ENCODE results near the gene IGLL5.

Gene IGLL5

DNA sequence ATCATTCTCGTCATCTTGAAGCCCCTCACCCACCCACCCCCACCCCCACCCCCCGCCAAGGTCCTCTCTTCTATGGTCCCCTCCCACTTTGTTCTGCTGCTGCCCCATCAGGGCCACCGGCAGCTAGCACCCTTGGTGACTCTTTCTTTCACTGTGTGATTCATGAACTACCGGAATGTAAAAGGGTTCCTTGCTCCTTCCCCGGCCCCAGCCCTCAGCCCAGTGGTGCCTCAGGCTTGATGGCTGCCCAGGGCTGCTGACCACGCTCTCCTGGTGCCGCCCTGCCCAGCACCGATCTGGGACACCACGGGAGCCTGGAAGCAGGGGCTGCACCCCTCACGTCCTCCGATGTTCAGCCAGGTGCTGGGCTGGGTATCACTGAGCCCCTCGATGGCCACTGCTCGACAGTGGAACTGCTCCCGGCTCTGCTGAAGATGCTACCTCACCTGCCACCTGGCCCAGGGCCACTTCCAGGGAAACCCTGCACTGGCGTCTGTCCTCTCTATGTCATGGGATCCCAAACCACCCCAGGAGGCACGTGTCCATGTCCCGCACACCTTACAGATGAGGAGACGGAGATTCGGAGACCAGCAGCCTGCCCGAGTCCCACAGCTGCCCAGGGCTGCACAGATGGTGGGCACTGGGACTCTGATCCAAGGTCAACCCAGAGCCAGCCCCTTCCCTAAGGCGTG lies 39.7 kb downstream of the IGLL5 start:
- no peak for DNase-seq (ENCODE audit: low read depth)

GRCh38 chr22:22927888-22928665 lies 40.5 kb downstream of the IGLL5 start:
- no peak for DNase-seq (ENCODE audit: low read depth)

DNA sequence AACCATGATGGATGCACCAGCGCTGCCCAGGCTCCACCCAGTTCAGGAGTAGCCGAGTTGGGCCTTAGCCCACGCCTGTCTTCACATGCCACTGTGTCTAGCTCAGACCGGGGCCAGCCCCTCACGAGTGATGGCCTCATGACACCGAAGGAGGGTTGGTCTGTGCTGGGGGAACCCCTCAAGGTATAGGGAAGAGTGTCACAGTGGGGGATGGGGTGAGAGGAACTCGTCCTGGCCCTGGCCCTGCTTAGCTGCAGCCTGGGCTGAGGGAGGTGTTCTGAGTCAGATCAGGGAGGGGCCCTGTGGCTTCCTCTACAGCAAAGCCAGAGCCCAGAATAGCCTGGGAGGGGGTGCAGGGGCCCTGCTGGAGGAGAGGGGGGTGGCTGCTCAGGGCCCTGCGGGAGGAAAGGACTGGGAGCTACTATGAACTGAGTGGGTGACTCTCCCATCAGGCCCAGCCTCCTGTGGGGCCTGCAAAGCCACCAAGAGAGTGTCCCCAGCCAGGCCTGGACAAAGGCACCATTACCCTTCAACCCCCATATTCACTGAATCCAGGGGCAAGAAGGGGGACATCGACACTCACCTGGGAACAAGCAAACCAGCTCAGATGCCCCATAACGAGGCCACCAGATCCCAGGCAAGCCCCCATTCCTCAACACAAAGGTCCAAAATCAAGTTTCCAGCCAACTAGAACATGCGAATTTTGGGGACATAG lies 41.2 kb downstream of the IGLL5 start:
- no peak for DNase-seq (ENCODE audit: low read depth)

GRCh38 chr22:22929381-22930221 lies 42.0 kb downstream of the IGLL5 start:
- DNase-seq (ENCODE audit: low read depth), result no peak

DNA sequence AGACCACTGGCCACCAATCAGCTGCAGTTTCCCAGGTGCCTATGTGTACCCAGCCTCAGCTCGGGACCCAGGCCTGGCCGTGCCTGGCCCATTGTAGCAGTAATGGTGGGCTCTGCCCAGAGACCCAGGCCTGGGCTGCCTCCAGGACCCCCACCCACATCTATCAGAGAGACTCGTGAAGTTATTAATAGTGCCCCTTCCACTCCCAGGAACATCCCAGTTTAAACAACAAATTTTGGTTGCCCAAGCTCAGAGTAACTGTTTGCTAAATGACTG lies 42.5 kb downstream of the IGLL5 start:
- DNase-seq (ENCODE audit: low read depth), result no peak

DNA sequence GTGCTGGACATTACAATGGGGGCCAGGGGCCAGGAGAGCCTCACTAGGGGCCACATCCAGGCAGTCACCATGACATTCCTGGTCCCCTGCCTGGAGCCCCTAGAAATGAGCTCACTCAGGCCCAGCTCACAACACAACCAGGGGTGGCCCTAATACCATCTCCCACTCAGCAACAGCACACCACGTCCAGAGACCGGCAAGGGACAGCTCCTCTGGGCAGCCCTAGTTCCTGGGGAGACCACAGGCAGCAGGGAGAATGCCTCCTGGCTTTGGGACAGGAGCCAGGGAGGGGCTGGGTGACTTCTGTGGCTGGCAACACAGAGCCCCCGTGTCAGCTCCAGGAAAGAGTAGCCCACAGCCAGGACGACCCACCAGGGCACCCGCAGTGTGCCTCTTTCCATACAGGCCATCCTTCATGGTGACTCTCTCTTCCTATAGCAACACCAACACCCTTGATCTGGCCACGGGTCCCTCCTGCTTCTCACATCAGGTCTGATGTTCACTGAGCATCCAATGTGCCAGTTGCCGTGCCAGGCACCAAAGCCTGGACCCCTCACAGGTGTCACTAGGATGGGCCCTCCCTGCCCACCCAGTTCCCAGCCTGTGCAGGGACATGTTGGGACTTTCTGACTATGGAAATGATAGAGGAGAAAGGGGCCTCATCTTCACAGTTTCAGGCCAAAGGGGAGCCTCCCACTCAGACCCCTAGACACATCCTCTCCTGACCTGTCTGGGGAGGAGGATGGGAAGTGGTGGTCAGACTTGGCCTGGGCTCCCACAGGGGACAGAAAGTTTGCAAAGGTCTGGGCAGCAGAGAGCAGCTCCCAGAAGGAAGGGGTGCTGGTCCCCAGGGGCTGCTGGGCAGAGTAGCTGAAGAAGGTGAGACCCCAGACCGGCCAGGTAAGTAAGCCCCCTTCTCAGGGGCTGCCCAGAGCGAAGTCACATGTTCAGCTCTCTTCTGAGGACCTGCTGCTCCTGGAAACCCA lies 43.2 kb downstream of the IGLL5 start:
- no peak for DNase-seq (ENCODE audit: low read depth)

- no peak for DNase-seq (ENCODE audit: low read depth)
Observed at GRCh38 chr22:22931557-22932270, 44.1 kb downstream of the IGLL5 start.

GRCh38 chr22:22932512-22932941 lies 44.9 kb downstream of the IGLL5 start:
- no peak for DNase-seq (ENCODE audit: low read depth)

DNA sequence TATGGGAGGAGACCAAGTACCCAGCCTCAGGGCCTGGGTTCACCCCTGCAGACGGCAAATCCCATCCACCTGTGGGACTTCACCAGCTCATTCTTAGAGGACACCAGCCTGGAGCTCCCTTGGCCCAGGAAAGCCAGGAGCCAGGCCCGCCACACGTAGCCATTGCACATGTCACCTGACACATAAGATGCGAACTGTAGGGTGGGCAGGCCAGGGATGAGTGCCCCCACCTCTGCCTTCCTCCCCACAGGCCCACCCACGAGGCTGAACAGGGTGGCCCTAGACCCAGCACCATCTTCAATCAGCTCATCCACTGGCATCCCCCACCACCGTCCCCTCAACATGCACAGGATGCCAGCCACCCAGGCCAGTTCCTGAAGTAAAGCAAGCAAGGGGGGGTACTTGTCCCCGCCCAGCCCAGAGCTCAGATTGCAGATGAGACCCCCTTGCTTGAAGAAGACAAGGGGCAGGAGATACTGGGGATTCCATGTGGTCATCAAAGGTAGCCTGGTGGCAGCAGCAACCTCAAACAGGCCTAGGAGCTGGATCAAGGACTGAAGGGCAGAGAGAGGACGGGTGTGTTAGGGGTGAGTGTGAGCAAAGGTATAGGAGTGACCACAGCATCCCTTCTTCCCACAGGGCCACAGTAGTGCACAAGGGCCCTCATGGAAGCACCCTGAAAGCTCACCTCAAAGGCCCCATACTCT lies 45.6 kb downstream of the IGLL5 start:
- DNase-seq (ENCODE audit: low read depth), result no peak

GRCh38 chr22:22933807-22934542 lies 46.4 kb downstream of the IGLL5 start:
- no peak for DNase-seq (ENCODE audit: low read depth)

GRCh38 chr22:22934543-22935055 lies 47.0 kb downstream of the IGLL5 start:
- no peak for DNase-seq (ENCODE audit: low read depth)

DNA sequence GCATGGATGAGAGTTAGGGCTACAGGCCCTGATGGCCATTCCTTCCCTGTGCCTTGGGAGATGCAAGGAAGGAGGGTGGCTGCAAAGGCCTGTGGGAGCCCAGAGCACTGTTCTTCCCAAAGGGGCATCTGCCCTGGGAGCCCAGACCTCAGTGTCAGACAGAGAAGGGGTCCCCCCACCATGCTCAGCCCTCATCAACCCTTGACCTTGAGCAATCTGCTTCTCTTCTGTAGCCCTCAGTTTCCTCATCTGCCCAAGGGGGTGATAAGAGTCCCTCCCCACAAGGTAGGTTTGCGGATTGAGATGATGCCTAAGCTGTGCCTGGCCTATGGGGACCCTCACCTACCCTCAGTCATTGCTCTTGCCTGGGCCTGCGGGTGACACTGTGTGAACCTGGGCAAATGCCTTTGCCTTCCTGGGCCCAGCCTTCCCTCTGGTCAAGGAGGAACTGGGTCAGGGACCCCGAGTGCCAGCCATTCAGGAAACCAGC lies 47.5 kb downstream of the IGLL5 start:
- DNase-seq (ENCODE audit: low read depth), result no peak

GRCh38 chr22:22935546-22936157 lies 48.0 kb downstream of the IGLL5 start:
- no peak for DNase-seq (ENCODE audit: low read depth)

DNA sequence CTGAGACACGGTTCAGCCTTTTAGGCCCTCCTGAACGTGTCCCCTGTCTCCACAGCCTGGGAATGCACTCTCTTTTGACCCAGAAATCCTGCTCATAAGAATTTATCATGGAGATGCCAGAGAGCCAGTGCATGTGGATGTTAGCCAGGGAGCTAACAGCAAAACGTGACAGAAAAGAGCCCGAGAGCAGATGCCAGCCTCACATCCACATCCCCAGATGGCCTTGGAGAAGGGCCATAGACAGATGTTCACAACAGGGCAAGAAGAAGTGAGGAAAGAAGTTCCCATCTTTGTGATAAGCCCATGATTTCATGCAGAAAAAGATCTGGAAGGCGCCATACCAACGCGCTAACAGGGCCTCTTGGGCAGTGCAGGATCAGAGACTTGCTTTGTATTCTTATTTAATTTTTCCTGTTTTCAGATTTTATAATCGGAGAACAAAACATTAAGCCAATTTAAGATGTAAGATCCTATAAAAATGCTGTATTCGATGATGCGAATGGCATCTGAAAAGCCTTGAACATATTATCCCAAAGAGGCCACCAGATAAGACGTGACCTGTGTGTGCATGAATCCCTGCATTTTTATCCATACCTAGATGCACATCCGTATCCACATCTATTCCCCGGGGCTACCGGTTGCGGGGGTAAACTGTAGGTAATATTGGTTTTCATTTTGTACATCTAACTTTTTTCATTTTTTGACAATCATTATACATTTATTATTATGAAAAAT lies 48.7 kb downstream of the IGLL5 start:
- DNase-seq (ENCODE audit: low read depth), result no peak

DNA sequence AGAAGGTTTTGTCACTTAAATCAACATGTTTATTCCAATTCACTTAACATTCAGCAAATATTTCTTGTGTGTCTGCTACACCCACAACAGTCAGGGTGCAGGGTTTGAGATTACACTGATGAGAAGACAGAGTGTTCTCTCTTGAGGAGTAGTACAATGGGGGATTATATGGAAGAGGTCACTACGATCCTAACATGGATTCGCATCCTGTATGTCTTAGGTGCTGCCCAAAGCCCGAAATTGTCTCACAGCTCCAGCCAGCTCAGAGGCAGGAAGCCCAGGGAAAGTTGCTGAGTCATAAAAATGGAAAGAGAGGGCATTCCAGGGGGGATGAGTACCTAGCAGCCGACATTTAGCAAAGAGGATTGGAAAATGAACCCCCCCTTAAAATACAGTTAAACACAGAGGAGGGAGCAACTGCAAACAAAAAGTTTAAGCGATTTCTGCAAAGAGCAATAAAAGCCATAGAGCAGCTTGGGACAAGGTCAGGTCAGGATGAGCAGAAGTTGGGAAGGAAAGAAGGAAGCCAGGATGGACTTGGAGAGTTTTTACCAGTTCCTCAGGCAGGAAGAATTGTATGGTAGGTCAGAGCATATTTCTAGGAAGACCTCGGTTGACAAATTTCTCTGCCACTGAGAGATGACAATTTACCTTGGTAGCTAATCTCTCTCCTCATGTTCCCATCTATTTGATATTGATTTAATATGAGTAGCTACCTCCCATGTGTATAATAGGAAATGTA lies 49.5 kb downstream of the IGLL5 start:
- no peak for DNase-seq (ENCODE audit: low read depth)

- no peak for DNase-seq (ENCODE audit: low read depth)
Observed at GRCh38 chr22:22937894-22938480, 50.4 kb downstream of the IGLL5 start.
